IMR-90 (cell line): ENCODE measurements around the gene GAREM1. TPM values are rescaled to one million over a fixed set of nuclear protein-coding genes. Genes with fewer than 3 reads are reported as not detected.

Source experiments
- ATAC-seq: fragments of 200-7000 bp; cut with Tn5 transposase; 2 replicates; pipeline ENCODE4 v1.9.1; 2020; ENCODE audit warnings: low read depth, mild to moderate bottlenecking, moderate library complexity
- BruUV-seq: library from RNA; stranded (reverse); fragments of 400-500 nt; replicated peaks from 2 replicates; lab custom pipeline; 2021; lab: Mats Ljungman, UMichigan
- CTCF ChIA-PET: fragments of 300-600 bp; formaldehyde crosslinking; extraction: SDS; loops from one replicate; lab custom pipeline; 2021; ENCODE audit warnings: antibody characterized with exemption; lab: Yijun Ruan, JAX
- POLR2A ChIA-PET: fragments of 300-600 bp; sonication (Branson Sonifier 250); formaldehyde crosslinking; loops from one replicate; lab custom pipeline; 2022; ENCODE audit warnings: antibody characterized with exemption; ENCODE audit not compliant: unreplicated experiment; lab: Charles Lee
- DNase-seq: peaks from one replicate; pipeline ENCODE4 v3.0.0; 2013
- H2AFZ ChIP-seq: replicated peaks from 2 replicates; pipeline ENCODE3; 2013; ENCODE audit warnings: low read length, mild to moderate bottlenecking; ENCODE audit not compliant: poor library complexity
- H2AK5ac ChIP-seq: 2 replicates; pipeline ENCODE4 v1.6.1; 2013; ENCODE audit warnings: low read depth, low read length, inconsistent platforms
- H2AK9ac ChIP-seq: replicated peaks from 2 replicates; pipeline ENCODE3; 2013; ENCODE audit warnings: mild to moderate bottlenecking, low read depth, low read length, moderate library complexity; ENCODE audit not compliant: poor library complexity
- H2BK120ac ChIP-seq: 2 replicates; pipeline ENCODE4 v1.6.1; 2013; ENCODE audit warnings: low read depth, low read length, inconsistent platforms
- H2BK15ac ChIP-seq: 3 replicates; pipeline ENCODE4 v1.6.1; 2013; ENCODE audit warnings: low read depth, low read length, inconsistent platforms
- H2BK20ac ChIP-seq: 2 replicates; pipeline ENCODE4 v1.6.1; 2013; ENCODE audit warnings: low read depth, mild to moderate bottlenecking, inconsistent platforms, low read length, moderate library complexity
- H2BK5ac ChIP-seq: 2 replicates; pipeline ENCODE4 v1.6.1; 2013; ENCODE audit warnings: mild to moderate bottlenecking, low read depth, low read length, inconsistent platforms; ENCODE audit not compliant: poor library complexity, severe bottlenecking
- H3K14ac ChIP-seq: replicated peaks from 2 replicates; pipeline ENCODE4 v1.6.1; 2013; ENCODE audit warnings: low read depth, low read length, inconsistent platforms
- H3K18ac ChIP-seq: 2 replicates; pipeline ENCODE4 v1.6.1; 2013; ENCODE audit warnings: low read depth, low read length, control low read depth
- H3K23ac ChIP-seq: 2 replicates; pipeline ENCODE4 v1.6.1; 2013; ENCODE audit warnings: low read depth, low read length, inconsistent platforms
- H3K27ac ChIP-seq: 2 replicates; pipeline ENCODE4 v1.5.1; 2013; ENCODE audit warnings: mild to moderate bottlenecking, control low read depth, low read length; ENCODE audit not compliant: insufficient read depth
- H3K27me3 ChIP-seq: 2 replicates; pipeline ENCODE4 v1.6.1; 2013; ENCODE audit warnings: low read length; ENCODE audit not compliant: control insufficient read depth, insufficient read depth
- H3K36me3 ChIP-seq: 2 replicates; pipeline ENCODE4 v1.6.1; 2013; ENCODE audit warnings: low read length, mixed read lengths; ENCODE audit not compliant: control insufficient read depth, insufficient read depth
- H3K4ac ChIP-seq: 2 replicates; pipeline ENCODE4 v1.6.1; 2013; ENCODE audit warnings: low read depth, low read length, inconsistent platforms
- H3K4me1 ChIP-seq: 2 replicates; pipeline ENCODE4 v1.6.1; 2013; ENCODE audit warnings: low read length, mixed read lengths; ENCODE audit not compliant: control insufficient read depth, insufficient read depth
- H3K4me2 ChIP-seq: 2 replicates; pipeline ENCODE4 v1.6.1; 2013; ENCODE audit warnings: low read depth, mild to moderate bottlenecking, control low read depth, low read length, moderate library complexity
- H3K4me3 ChIP-seq: 2 replicates; pipeline ENCODE4 v1.5.1; 2013; ENCODE audit warnings: low read depth, mild to moderate bottlenecking, control low read depth, low read length, moderate library complexity; ENCODE audit not compliant: insufficient read depth
- H3K56ac ChIP-seq: 2 replicates; pipeline ENCODE4 v1.6.1; 2013; ENCODE audit warnings: low read length, inconsistent platforms; ENCODE audit not compliant: insufficient read depth; ENCODE audit errors: extremely low read depth
- H3K79me1 ChIP-seq, 2 experiments: 2 replicates each; pipeline ENCODE4 v1.6.1; 2013; ENCODE audit warnings: low read length in 2 of 2, inconsistent platforms in 1 of 2, low read depth in 1 of 2
- H3K9ac ChIP-seq: 2 replicates; pipeline ENCODE4 v1.6.1; 2013; ENCODE audit warnings: low read depth, low read length, control low read depth
- H3K9me1 ChIP-seq: 2 replicates; pipeline ENCODE4 v1.6.1; 2013; ENCODE audit warnings: low read length, inconsistent platforms; ENCODE audit not compliant: insufficient read depth
- H3K9me3 ChIP-seq: 2 replicates; pipeline ENCODE4 v1.6.1; 2013; ENCODE audit warnings: low read length; ENCODE audit not compliant: control insufficient read depth, insufficient read depth
- H4K20me1 ChIP-seq: 2 replicates; pipeline ENCODE4 v1.6.1; 2013; ENCODE audit warnings: low read length, inconsistent platforms; ENCODE audit not compliant: insufficient read depth
- H4K5ac ChIP-seq: 2 replicates; pipeline ENCODE4 v1.6.1; 2013; ENCODE audit warnings: mild to moderate bottlenecking, low read depth, low read length, control low read depth
- H4K8ac ChIP-seq, 2 experiments: 2 replicates each; pipeline ENCODE4 v1.6.1; 2013; ENCODE audit warnings: low read depth in 2 of 2, low read length in 2 of 2, control low read depth in 1 of 2, inconsistent platforms in 1 of 2
- H4K91ac ChIP-seq: 2 replicates; pipeline ENCODE4 v1.6.1; 2013; ENCODE audit warnings: low read depth, low read length, inconsistent platforms; ENCODE audit not compliant: insufficient read depth
- CHD1 ChIP-seq: IDR thresholded peaks from 2 replicates; pipeline ENCODE4 v1.6.1; 2012; ENCODE audit warnings: low read depth, low read length, improper control_type of control experiment
- ELK1 ChIP-seq: fragments of 150-350 bp; IDR thresholded peaks from 2 replicates; pipeline ENCODE4 v1.6.1; 2016; ENCODE audit warnings: low read depth, mild to moderate bottlenecking, low read length, moderate library complexity, borderline replicate concordance
- FOS ChIP-seq: fragments of 150-350 bp; IDR thresholded peaks from 2 replicates; pipeline ENCODE4 v1.6.1; 2016; ENCODE audit warnings: low read depth, low read length
- MAZ ChIP-seq: IDR thresholded peaks from 2 replicates; pipeline ENCODE4 v1.6.1; 2012; ENCODE audit warnings: low read depth, mild to moderate bottlenecking, low read length, improper control_type of control experiment, moderate library complexity, borderline replicate concordance
- MXI1 ChIP-seq: IDR thresholded peaks from 2 replicates; pipeline ENCODE4 v1.6.1; 2012; ENCODE audit warnings: low read depth, mild to moderate bottlenecking, low read length, moderate library complexity, borderline replicate concordance
- NFE2L2 ChIP-seq: fragments of 150-350 bp; IDR thresholded peaks from 2 replicates; pipeline ENCODE4 v1.6.1; 2016; ENCODE audit warnings: low read depth, mild to moderate bottlenecking, low read length
- POLR2A ChIP-seq: IDR thresholded peaks from 2 replicates; pipeline ENCODE4 v1.6.1; 2012; ENCODE audit warnings: mild to moderate bottlenecking, low read depth, low read length
- RAD21 ChIP-seq: IDR thresholded peaks from 2 replicates; pipeline ENCODE4 v1.6.1; 2012; ENCODE audit warnings: low read length, improper control_type of control experiment
- RCOR1 ChIP-seq: IDR thresholded peaks from 2 replicates; pipeline ENCODE4 v1.6.1; 2012; ENCODE audit warnings: mild to moderate bottlenecking, low read length, improper control_type of control experiment; ENCODE audit not compliant: insufficient replicate concordance
- RFX5 ChIP-seq: IDR thresholded peaks from 2 replicates; pipeline ENCODE4 v1.8.0; 2012; ENCODE audit warnings: low read depth, mild to moderate bottlenecking, low read length, moderate library complexity
- SMC3 ChIP-seq: fragments of 150-350 bp; IDR thresholded peaks from 2 replicates; pipeline ENCODE4 v1.6.1; 2016; ENCODE audit warnings: low read depth, mild to moderate bottlenecking, antibody characterized with exemption, low read length, moderate library complexity
- WGBS, 2 experiments: methylation state at CpG; one replicate each; pipeline versions ENCODE4 v1.1.5 to v1.1.7; 2013; ENCODE audit warnings: missing lambda C conversion rate in 2 of 2; ENCODE audit not compliant: insufficient read length in 1 of 2; ENCODE audit errors: extremely low coverage in 2 of 2; 5-methylcytosine and 5-hydroxymethylcytosine counted together
- dilution Hi-C: fragments of 300-500 bp; cut with HindIII; formaldehyde crosslinking; loops from one replicate; pipeline ENCODE4 v1.14.3; 2018; ENCODE audit warnings: low sequenced_read_pairs; ENCODE audit not compliant: unreplicated experiment
- in situ Hi-C: fragments of 300-500 bp; cut with MboI; formaldehyde crosslinking; loops from 3 replicates; pipeline ENCODE4 v1.14.3; 2019; ENCODE audit warnings: low sequenced_read_pairs, inconsistent platforms, mixed read lengths
- intact Hi-C: fragments of 100-400 bp; cut with micrococcal nuclease; formaldehyde crosslinking; loops from 2 replicates; pipeline ENCODE4 v1.10.0; 2022
- polyA plus RNA-seq, 3 experiments: library from polyadenylated mRNA; depleted of rRNA; stranded (reverse); fragments of >200 nt; gene quantifications; 2 replicates each; pipeline ENCODE4 v1.2.3, GENCODE V29; 2012; ENCODE audit warnings: low replicate concordance in 1 of 3
- total RNA-seq: library from RNA; depleted of rRNA; stranded (reverse); fragments of >200 nt; gene quantifications from 2 replicates; pipeline ENCODE4 v1.2.3, GENCODE V29; 2012

The GAREM1 gene
- total and polyA plus RNA-seq, 2 of the 4 experiments (the other 2 are of a cell fraction) = 1.4 to 2.3 TPM

- dilution Hi-C loops = no loop called here
- H2BK5ac ChIP-seq = no peak overlapping the region
- no peak overlapping the region for H4K91ac ChIP-seq
- WGBS, 2 experiments = 100% methylated on average over 1 of the region's 1 CpG; no CpG with 5 or more reads in 1 of the 2 experiments
- no peaks in the 10 kb centered on the region for H3K9me1 ChIP-seq
- no peak overlapping the region for H3K23ac ChIP-seq
- no peak overlapping the region for H3K18ac ChIP-seq
- TF ChIP-seq NFE2L2 (no peak), RCOR1 (no peak), FOS (no peak), RAD21 (no peak), SMC3 (no peak), ELK1 (no peak), RFX5 (no peak), CHD1 (no peak), MXI1 (no peak), POLR2A (no peak), MAZ (no peak)
- H3K14ac ChIP-seq = no peak overlapping the region
- H3K9me3 ChIP-seq = no peaks in the 10 kb centered on the region
- no peak overlapping the region for H2BK20ac ChIP-seq
- H2BK15ac ChIP-seq = no peak overlapping the region
- DNase-seq = no peak
- H3K4me1 ChIP-seq = no peaks in the 10 kb centered on the region
- no TSS peak for BruUV-seq
- ATAC-seq = no peak
- in situ Hi-C loops = no loop called here
- CTCF ChIA-PET = no interaction called here
- H4K20me1 ChIP-seq = no peaks in the 10 kb centered on the region; the same call in 1 of the 2 replicates
- no peak overlapping the region for H3K56ac ChIP-seq
- no peak overlapping the region for H3K9ac ChIP-seq
- no peak overlapping the region for H4K8ac ChIP-seq
- no peak overlapping the region for H3K27ac ChIP-seq
- H3K79me1 ChIP-seq = no peaks in the 10 kb centered on the region
- H2BK120ac ChIP-seq = no peak overlapping the region
- H3K36me3 ChIP-seq = no peaks in the 10 kb centered on the region
- H3K27me3 ChIP-seq = no peaks in the 10 kb centered on the region; the same call in 1 of the 2 replicates
- no peak overlapping the region for H2AK9ac ChIP-seq
- intact Hi-C loops = loop anchor here (5.0 kb wide), 1 partner anchor 64 kb away; no protein-coding TSS in a partner anchor
- no peak overlapping the region for H4K5ac ChIP-seq
- H3K4me3 ChIP-seq = no peak overlapping the region
- no peak overlapping the region for H3K4me2 ChIP-seq
- POLR2A ChIA-PET = no interaction called here
- no peak overlapping the region for H2AK5ac ChIP-seq
- no peak overlapping the region for H3K4ac ChIP-seq
- no peak overlapping the region for H2AFZ ChIP-seq
Observed at GRCh38 chr18:32445846-32446245, 24.8 kb downstream of the GAREM1 start.
